Keratinocyte (primary cell): ENCODE measurements around the gene TOM1L2. TPM values are rescaled to one million over a fixed set of nuclear protein-coding genes. Genes with fewer than 3 reads are reported as not detected.

Source experiments
- DNase-seq: peaks from one replicate; pipeline ENCODE4 v3.0.0-alpha.2; 2011; ENCODE audit warnings: low read depth, missing footprints, low spot score
- FAIRE-seq: peaks from 2 replicates; lab custom pipeline; 2011; peaks lifted over from hg19 to GRCh38; lab: Jason Lieb, UNC
- H2AFZ ChIP-seq: 2 replicates; pipeline ENCODE4 v1.6.0; 2012; ENCODE audit warnings: low read length, control low read depth, inconsistent platforms; ENCODE audit not compliant: control insufficient read depth
- H3K27ac ChIP-seq: 2 replicates; pipeline ENCODE4 v1.5.1; 2011; ENCODE audit warnings: low read length; ENCODE audit not compliant: control insufficient read depth, insufficient read depth
- H3K27me3 ChIP-seq: 3 replicates; pipeline ENCODE4 v1.6.0; 2011; ENCODE audit warnings: low read length; ENCODE audit not compliant: control insufficient read depth, insufficient read depth; ENCODE audit errors: extremely low read depth
- H3K36me3 ChIP-seq, 2 experiments: 2 replicates in 1 of 2; 3 replicates in 1 of 2; pipeline ENCODE4 v1.5.1; 2011; ENCODE audit warnings: low read length in 2 of 2, mild to moderate bottlenecking in 1 of 2; ENCODE audit not compliant: control insufficient read depth in 2 of 2, insufficient read depth in 2 of 2; ENCODE audit errors: extremely low read depth in 1 of 2
- H3K4me1 ChIP-seq: 3 replicates; pipeline ENCODE4 v1.5.1; 2011; ENCODE audit warnings: low read length; ENCODE audit not compliant: control insufficient read depth, insufficient read depth; ENCODE audit errors: extremely low read depth
- H3K4me2 ChIP-seq: 3 replicates; pipeline ENCODE4 v1.6.0; 2011; ENCODE audit warnings: low read depth, low read length; ENCODE audit not compliant: control insufficient read depth, insufficient read depth; ENCODE audit errors: extremely low read depth
- H3K4me3 ChIP-seq, 3 experiments: fragments of 200-600 bp in 1 of 3; sonication (generic) in 1 of 3; 2 replicates in 2 of 3; 3 replicates in 1 of 3; pipeline ENCODE4 v1.5.1; 2011 to 2016; ENCODE audit warnings: low read length in 3 of 3, mild to moderate bottlenecking in 3 of 3, control low read depth in 2 of 3, inconsistent platforms in 1 of 3, low read depth in 1 of 3, mixed read lengths in 1 of 3, mixed run types in 1 of 3, moderate library complexity in 1 of 3; ENCODE audit not compliant: control insufficient read depth in 2 of 3, insufficient read depth in 2 of 3; ENCODE audit errors: extremely low read depth in 1 of 3
- H3K79me2 ChIP-seq: 2 replicates; pipeline ENCODE4 v1.6.0; 2012; ENCODE audit warnings: low read length; ENCODE audit not compliant: control insufficient read depth, insufficient read depth
- H3K9ac ChIP-seq: 3 replicates; pipeline ENCODE4 v1.6.0; 2011; ENCODE audit warnings: low read length; ENCODE audit not compliant: control insufficient read depth, insufficient read depth; ENCODE audit errors: extremely low read depth
- H3K9me1 ChIP-seq: 3 replicates; pipeline ENCODE4 v1.6.0; 2011; ENCODE audit warnings: low read length; ENCODE audit not compliant: control insufficient read depth, insufficient read depth; ENCODE audit errors: extremely low read depth
- H3K9me3 ChIP-seq: 2 replicates; pipeline ENCODE4 v1.5.1; 2012; ENCODE audit warnings: low read depth, low read length; ENCODE audit not compliant: control insufficient read depth
- H4K20me1 ChIP-seq: 3 replicates; pipeline ENCODE4 v1.6.0; 2011; ENCODE audit warnings: low read length; ENCODE audit not compliant: control insufficient read depth, insufficient read depth; ENCODE audit errors: extremely low read depth
- CTCF ChIP-seq, 3 experiments: IDR thresholded peaks in 1 of 3; conservative IDR thresholded peaks in 1 of 3; optimal IDR thresholded peaks in 1 of 3; 2 replicates in 2 of 3; 3 replicates in 1 of 3; pipeline versions ENCODE3 to v1.5.1; 2011; ENCODE audit warnings: low read length in 3 of 3, mild to moderate bottlenecking in 3 of 3, moderate library complexity in 2 of 3, control low read depth in 1 of 3, inconsistent platforms in 1 of 3; ENCODE audit not compliant: insufficient read depth in 2 of 3; ENCODE audit errors: extremely low read depth in 1 of 3
- EZH2 ChIP-seq: IDR thresholded peaks from one replicate; pipeline ENCODE4 v1.6.1; 2012; ENCODE audit warnings: inconsistent platforms, mild to moderate bottlenecking, low read length, moderate library complexity
- dilution Hi-C: fragments of 300-500 bp; cut with MboI; formaldehyde crosslinking; loops from one replicate; pipeline ENCODE4 v1.7.0; 2020; ENCODE audit warnings: low sequenced_read_pairs; ENCODE audit not compliant: extremely low pct_ligation_motif_present
- polyA plus RNA-seq, 5 experiments: library from polyadenylated mRNA; depleted of rRNA in 3 of 5; stranded (reverse) in 3 of 5; stranded (forward) in 1 of 5; unstranded in 1 of 5; fragments of >200 nt; gene quantifications; 1 replicate in 1 of 5; 2 replicates in 3 of 5; 3 replicates in 1 of 5; pipeline versions ENCODE4 v1.2.1 to v1.2.3, GENCODE V29; 2011 to 2012; ENCODE audit warnings: missing spikeins in 2 of 5, low read depth in 1 of 5, low replicate concordance in 1 of 5

Gene TOM1L2
- polyA plus RNA-seq, 1 donor (not counting 4 experiments of a cell fraction or from before 2014, with no cell fraction given), result 36.3 TPM

DNA sequence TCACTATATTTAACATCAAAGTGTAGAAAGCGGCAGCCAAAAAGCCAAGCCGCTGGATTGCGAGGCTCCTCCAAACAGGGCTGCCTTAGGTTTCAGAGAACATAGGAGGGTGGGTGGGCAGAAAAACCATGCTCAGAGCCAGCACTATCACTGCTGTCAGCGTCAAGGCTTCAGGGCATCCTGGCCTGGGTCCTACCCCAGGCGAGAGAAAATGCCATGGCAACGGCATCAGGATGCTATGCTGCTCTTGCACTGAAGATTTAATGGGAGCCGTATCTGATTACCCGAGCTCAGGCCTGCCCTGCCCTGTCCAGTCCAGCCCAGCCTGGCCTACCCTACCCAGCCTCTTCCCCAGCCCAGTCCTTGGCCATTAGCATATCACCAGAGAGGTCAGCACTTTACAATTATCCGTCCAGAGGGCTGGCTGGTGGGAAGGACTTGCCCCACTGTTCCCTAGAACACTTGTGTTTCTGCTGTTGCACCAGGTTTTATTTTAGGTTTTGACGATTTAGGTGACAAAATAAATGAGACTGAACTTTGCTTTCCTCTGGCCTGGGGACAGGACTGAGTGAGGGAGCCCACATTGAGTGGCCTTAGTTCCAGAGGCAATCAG, 61.1 kb downstream of the TOM1L2 start:
- peaks cover 17% of the 10 kb centered on the region for H3K4me1 ChIP-seq
- peaks cover 0 to 7% of the 10 kb centered on the region in 2 experiments for H3K36me3 ChIP-seq
- no peak overlapping the region for H3K4me3 ChIP-seq
- no peak overlapping the region for H3K4me2 ChIP-seq
- dilution Hi-C loops, result no loop called here
- no peaks in the 10 kb centered on the region for H3K79me2 ChIP-seq
- no peak overlapping the region for H2AFZ ChIP-seq
- DNase-seq (no peak), FAIRE-seq (no peak)
- no peaks in the 10 kb centered on the region for H3K9me1 ChIP-seq
- no peak for TF ChIP-seq EZH2
- no peak for TF ChIP-seq CTCF (optimal IDR thresholded peaks at IDR 0.05 in 1 of 3, IDR thresholded peaks at IDR 0.05 in 1 of 3, conservative IDR thresholded peaks at IDR 0.05 in 1 of 3; ENCODE audit: extremely low read depth in 1 of 3, insufficient read depth in 2 of 3, low read length in 3 of 3)
- H3K9ac ChIP-seq, result no peak overlapping the region
- H3K27me3 ChIP-seq, result no peaks in the 10 kb centered on the region
- no peaks in the 10 kb centered on the region for H3K9me3 ChIP-seq
- no peak overlapping the region for H3K27ac ChIP-seq
- no peaks in the 10 kb centered on the region for H4K20me1 ChIP-seq

- H3K9ac ChIP-seq, result no peak overlapping the region
- peaks cover 0 to 11% of the 10 kb centered on the region in 2 experiments for H3K36me3 ChIP-seq
- no peak overlapping the region for H3K27ac ChIP-seq
- TF ChIP-seq EZH2 (no peak), CTCF (optimal IDR thresholded peaks at IDR 0.05 in 1 of 3, IDR thresholded peaks at IDR 0.05 in 1 of 3, conservative IDR thresholded peaks at IDR 0.05 in 1 of 3; ENCODE audit: extremely low read depth in 1 of 3, insufficient read depth in 2 of 3, low read length in 3 of 3) (no peak)
- no peaks in the 10 kb centered on the region for H3K79me2 ChIP-seq
- H3K9me3 ChIP-seq, result no peaks in the 10 kb centered on the region
- no peaks in the 10 kb centered on the region for H3K9me1 ChIP-seq
- FAIRE-seq, result no peak
- DNase-seq, result no peak
- H3K27me3 ChIP-seq, result no peaks in the 10 kb centered on the region
- H3K4me2 ChIP-seq, result no peak overlapping the region
- H3K4me1 ChIP-seq, result peaks cover 17% of the 10 kb centered on the region
- H3K4me3 ChIP-seq, result no peak overlapping the region
- no peaks in the 10 kb centered on the region for H4K20me1 ChIP-seq
- no peak overlapping the region for H2AFZ ChIP-seq
- dilution Hi-C loops, result no loop called here
Observed at GRCh38 chr17:17910060-17910459, 62.1 kb downstream of the TOM1L2 start.
